GM06990 (cell line): ENCODE data around the gene ATP1A3.

Experiments used
- DNase-seq: peaks from one replicate; pipeline ENCODE4 v3.0.0-alpha.2; 2011; ENCODE audit not compliant: insufficient read length; ENCODE audit errors: extremely low read depth
- H3K27me3 ChIP-seq: replicated peaks from 2 replicates; pipeline ENCODE4 v1.6.0; 2011; ENCODE audit warnings: low read length; ENCODE audit not compliant: control insufficient read depth, insufficient read depth
- H3K36me3 ChIP-seq: 2 replicates; pipeline ENCODE4 v1.5.1; 2011; ENCODE audit warnings: low read length; ENCODE audit not compliant: control insufficient read depth, insufficient read depth
- H3K4me3 ChIP-seq: replicated peaks from 2 replicates; pipeline ENCODE4 v1.5.1; 2011; ENCODE audit warnings: low read depth, mild to moderate bottlenecking, control low read depth, low read length
- CTCF ChIP-seq: IDR thresholded peaks from 2 replicates; pipeline ENCODE4 v1.5.1; 2011; ENCODE audit warnings: low read length, control low read depth, mild to moderate bottlenecking, inconsistent platforms; ENCODE audit not compliant: insufficient read depth, poor library complexity, severe bottlenecking

The ATP1A3 gene

GRCh38 chr19:41991025-41991424, 3.0 kb downstream of the ATP1A3 start:
- Histone ChIP-seq H3K4me3 (no peak overlapping the region), H3K27me3 (peaks cover 4% of the 10 kb centered on the region), H3K36me3 (no peaks in the 10 kb centered on the region)
- TF ChIP-seq CTCF: no peak
- no peak for DNase-seq

- Histone ChIP-seq H3K27me3 (peaks cover 2% of the 10 kb centered on the region; the same call in 1 of the 2 replicates), H3K36me3 (no peaks in the 10 kb centered on the region)
- no peak for TF ChIP-seq CTCF
These were observed 3.4 kb downstream of the ATP1A3 start for GRCh38 chr19:41990615-41991014.

GRCh38 chr19:41990028-41990427, 4.0 kb downstream of the ATP1A3 start:
- Histone ChIP-seq H3K4me3 (no peak overlapping the region), H3K27me3 (no peaks in the 10 kb centered on the region; the same call in 1 of the 2 replicates), H3K36me3 (no peaks in the 10 kb centered on the region)
- no peak for DNase-seq
- TF ChIP-seq CTCF: no peak

More at GRCh38 chr19:41990615-41991014, 3.4 kb downstream of the ATP1A3 start:
- no peak overlapping the region for H3K4me3 ChIP-seq
- no peak for DNase-seq

GRCh38 chr19:41988947-41989346, 5.1 kb downstream of the ATP1A3 start:
- no peak overlapping the region for H3K4me3 ChIP-seq
- no peak for TF ChIP-seq CTCF
- no peak for DNase-seq
- H3K36me3 ChIP-seq: no peaks in the 10 kb centered on the region
- no peaks in the 10 kb centered on the region for H3K27me3 ChIP-seq

GRCh38 chr19:41987141-41987860, 6.7 kb downstream of the ATP1A3 start:
- Histone ChIP-seq H3K27me3 (no peaks in the 10 kb centered on the region), H3K4me3 (no peak overlapping the region), H3K36me3 (no peaks in the 10 kb centered on the region)
- no peak for DNase-seq
- no peak for TF ChIP-seq CTCF

GRCh38 chr19:41984961-41985360, 9.1 kb downstream of the ATP1A3 start:
- H3K36me3 ChIP-seq: no peaks in the 10 kb centered on the region
- H3K27me3 ChIP-seq: no peaks in the 10 kb centered on the region
- no peak for TF ChIP-seq CTCF
- no peak overlapping the region for H3K4me3 ChIP-seq
- no peak for DNase-seq
